Choroid plexus epithelial cell (primary cell): Measurements from ENCODE around the gene HOXB1.

ENCODE experiments used
- DNase-seq: peaks from one replicate; pipeline ENCODE4 v3.0.0-alpha.2; 2010; ENCODE audit warnings: low read depth
- H3K4me3 ChIP-seq: 2 replicates; pipeline ENCODE4 v1.5.1; 2011; ENCODE audit warnings: low read depth, mild to moderate bottlenecking, control low read depth, low read length, moderate library complexity
- CTCF ChIP-seq: conservative IDR thresholded peaks from 2 replicates; pipeline ENCODE4 v1.5.1; 2011; ENCODE audit warnings: low read depth, mild to moderate bottlenecking, control low read depth, inconsistent platforms, low read length, moderate library complexity

HOXB1 gene

DNA sequence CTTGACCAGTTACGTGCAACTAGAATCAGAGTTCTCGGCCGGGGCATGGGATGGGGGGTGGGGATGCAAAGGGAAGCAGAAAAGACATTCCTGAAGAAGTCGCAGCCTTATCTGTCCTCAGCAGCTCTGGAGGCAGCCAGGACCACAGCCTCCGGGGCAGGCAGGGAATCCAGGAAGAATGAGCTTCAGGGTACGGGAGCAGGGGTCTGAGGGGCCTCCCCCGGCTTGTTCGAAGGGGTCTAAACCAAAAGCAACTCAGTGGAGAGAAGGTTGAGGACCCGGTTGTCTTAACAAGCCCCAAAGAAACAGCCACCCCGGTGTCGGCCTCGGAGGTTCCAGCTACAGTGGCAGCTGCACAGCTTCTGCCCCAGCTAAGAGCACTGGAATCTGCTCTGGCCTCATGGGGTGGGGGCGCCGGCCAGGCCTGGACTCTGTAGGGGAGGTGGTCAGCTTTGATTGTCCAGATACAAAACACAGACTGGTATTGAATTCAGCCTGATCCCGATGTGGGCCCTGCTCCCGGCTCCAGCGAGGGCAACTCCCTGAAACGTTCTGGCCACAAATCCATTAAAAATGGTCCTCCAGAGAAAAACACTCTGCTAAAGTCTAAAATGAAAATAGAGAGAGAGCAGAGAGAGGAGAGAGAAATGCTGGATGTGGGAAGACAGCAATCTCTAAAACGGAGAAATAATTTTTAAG, 39.7 kb upstream of the HOXB1 start:
- no peak for TF ChIP-seq CTCF
- H3K4me3 ChIP-seq: no peak overlapping the region
- DNase-seq: no peak

- H3K4me3 ChIP-seq: no peak overlapping the region
- no peak for DNase-seq
- TF ChIP-seq CTCF: no peak
These were observed 39.0 kb upstream of the HOXB1 start for GRCh38 chr17:48569674-48570324.

DNA sequence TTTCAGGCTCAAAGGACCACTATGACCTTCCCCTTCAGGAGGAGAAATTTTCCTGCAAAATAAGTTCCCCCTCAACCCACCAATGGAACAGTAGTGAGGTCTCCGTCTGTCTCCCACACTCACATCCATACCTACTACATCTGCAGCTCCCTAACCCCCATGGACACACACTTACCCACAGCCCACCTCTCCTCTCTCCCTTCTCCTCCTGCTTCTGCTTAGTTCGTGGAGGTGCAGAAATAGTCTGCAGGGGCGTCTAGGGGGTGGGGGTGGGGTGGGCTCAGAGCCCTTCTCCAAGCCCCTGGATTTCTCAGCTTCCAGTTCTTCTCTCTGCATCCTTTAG, 38.4 kb upstream of the HOXB1 start:
- no peak for DNase-seq
- no peak for TF ChIP-seq CTCF
- no peak overlapping the region for H3K4me3 ChIP-seq

DNA sequence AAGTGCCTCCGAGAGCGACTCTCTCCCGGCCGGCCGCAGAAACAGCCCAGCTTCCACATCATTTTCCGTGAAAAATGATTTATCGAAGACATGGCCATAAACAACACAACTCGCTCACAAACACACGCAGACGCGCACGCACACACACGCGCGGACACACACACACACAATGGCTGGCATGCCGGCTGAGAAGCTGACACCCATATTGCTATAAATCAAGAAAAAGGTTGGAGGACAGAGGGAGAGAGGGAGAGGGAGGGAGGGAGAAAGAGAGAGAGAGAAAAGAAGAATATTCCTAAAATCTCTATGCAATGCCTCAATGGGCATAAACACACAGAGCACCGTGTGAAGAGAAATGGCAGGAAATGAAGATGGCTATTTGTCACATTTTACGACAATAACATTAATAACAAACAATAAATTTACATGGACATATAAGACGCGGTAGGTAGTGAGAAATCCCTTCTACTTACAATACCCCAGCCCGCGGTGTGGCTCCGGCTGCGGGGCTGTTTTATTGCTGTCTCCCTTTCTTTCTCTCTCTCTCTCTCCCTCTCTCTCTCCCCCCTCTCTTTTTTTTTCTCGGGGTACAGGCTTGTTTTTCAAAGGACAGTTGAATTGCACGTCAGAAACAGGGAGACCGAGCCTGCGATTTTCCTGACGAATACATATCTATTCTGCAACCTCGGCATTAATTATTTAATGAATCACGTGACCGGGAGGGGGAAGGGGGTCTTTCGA, 37.9 kb upstream of the HOXB1 start:
- TF ChIP-seq CTCF: no peak
- H3K4me3 ChIP-seq: no peak overlapping the region
- DNase-seq: no peak

DNA sequence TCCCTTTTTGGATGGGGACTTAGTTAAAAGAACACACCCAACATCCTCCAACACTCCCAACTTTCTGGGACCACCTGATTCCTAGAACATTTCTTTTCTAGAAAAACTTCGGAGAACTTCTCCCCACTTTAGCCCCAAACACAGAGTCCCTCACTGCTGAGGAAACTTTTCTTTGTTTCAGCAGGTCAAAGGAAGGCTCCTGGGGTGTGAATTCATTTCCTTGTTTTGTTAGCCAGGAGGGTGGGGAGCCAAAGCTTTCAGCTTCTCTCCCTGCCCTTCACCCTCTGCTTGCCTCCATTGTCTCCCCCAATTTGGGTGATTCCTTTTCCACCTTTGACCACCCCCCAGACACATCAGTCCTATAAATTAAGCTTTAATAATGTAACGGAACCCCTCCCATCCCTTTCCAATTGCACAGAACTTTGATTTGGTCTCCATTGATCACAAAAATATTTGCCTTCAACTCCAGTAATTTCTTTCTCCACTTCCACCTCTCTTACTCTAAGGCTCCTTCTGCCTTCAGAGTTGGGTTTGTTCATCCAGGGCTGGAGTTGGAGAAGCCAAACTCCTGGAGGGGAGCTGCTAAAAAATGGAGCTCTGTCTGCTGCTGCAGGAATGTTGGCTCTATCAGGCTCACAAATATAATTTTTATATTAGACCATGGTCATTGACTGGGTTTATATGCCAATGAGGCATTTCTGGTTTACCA, 37.0 kb upstream of the HOXB1 start:
- no peak for DNase-seq
- no peak for TF ChIP-seq CTCF
- H3K4me3 ChIP-seq: no peak overlapping the region

DNA sequence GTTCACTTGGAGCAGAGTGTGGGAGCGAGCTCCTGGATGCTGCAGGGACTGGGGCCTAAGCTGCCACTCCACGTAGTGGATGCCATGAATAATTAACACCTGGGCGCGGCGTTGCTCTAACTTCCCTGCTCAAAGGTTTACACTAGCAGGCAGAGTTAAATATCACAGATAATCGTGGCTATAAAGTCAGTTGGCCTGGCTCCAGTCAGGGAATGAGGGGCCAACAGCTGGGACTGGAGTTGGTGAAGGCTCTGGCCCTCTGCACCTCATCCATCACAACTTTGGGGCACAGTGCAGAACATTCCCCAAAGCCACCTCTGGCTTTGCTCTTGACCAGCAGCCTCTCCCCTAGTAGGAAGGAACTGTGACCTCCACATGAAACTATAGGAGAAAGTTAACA, 36.4 kb upstream of the HOXB1 start:
- DNase-seq: no peak
- no peak overlapping the region for H3K4me3 ChIP-seq
- TF ChIP-seq CTCF: no peak
